ENCODE measurements around the gene ANXA7.

Gene ANXA7

DNA sequence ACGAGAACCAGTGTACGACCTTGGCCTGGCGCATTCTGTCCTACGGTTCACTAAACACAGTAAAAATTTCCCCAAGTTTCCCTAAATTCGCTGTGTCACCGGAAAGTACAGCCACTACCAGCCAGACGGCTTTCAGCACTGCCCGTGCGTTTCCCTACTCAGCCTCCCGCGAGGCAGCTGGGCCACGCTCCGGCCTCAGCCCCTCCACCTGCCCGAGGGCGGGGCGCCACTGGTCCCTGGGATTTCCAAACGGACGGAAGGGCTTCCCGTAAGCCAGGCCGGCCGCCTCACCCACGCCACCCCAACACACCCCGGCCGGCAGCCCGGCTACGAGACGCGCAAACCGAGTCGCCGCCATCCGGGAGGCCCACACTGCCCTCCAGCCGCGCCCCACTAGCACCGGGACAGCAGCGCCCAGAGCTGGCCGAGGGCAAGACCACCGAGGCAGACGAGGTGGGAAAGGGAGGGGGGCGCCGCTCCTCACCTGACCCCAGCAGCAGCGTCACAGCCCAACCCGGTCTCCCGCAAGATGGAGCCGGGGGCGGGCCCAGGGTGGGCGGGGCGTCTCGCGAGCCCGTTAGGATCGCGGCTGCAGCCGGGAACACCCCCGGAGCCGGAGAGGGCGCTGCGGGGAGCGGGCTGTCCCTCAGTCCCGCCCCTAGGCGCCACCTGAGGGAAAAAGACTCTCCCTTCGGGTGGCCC, at the start of gene ANXA7:
Gene ANXA7, minus strand, starts transcription at position 531 of the 702 bp plus-strand sequence. CDS start 13,202 bp downstream, outside the sequence.
- DNase-seq (ENCODE audit: low read depth), result peak; percentile 96

DNA sequence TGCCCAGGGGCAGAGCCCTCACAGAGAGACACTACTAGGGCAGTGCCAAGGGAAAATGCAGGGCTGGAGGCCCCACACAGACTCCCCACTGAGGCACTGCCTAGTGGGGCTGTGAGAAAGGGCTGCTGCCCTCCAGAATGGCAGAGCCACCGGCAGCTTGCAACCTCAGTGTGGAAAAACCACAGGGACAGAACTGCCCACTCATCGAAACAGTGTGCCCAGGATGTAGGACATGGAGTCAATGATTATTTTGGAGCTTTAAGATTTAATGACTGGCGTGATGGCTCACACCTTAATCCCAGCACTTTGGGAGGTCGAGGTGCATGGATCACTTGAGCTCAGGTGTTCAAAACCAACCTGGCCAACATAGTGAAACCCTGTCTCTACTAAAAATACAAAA, 47.0 kb upstream of the ANXA7 start:
- no peak for DNase-seq (ENCODE audit: low read depth)

DNA sequence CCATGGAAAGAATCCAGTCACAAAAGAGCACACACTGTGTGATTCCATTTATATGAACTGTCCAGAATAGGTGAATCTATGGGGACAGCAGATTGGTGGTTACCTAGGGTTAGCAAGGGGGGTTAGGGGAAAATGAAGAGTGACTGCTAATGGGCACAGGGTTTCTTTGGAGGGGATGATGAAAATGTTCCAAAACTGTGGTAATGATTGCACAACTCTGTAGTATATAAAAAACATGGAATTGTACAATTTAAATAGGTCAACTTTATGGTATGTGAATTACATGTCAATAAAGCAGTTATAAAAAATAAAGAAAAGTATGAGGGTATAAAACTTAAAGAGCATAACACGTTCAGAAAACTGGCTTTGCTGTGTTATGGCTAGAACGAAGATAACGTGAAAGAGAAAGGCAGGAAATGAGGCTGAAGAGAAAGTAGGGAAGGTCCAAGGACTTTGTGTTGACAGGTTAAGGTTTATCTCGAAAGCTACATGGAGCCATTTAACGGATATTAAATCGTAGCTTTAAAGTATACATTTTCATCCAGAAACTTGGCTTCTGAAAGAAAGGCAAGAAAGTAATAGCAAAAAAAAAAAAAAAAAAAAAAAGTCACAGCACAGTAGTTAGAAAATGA, 45.9 kb upstream of the ANXA7 start:
- no peak for DNase-seq (ENCODE audit: low read depth)

DNA sequence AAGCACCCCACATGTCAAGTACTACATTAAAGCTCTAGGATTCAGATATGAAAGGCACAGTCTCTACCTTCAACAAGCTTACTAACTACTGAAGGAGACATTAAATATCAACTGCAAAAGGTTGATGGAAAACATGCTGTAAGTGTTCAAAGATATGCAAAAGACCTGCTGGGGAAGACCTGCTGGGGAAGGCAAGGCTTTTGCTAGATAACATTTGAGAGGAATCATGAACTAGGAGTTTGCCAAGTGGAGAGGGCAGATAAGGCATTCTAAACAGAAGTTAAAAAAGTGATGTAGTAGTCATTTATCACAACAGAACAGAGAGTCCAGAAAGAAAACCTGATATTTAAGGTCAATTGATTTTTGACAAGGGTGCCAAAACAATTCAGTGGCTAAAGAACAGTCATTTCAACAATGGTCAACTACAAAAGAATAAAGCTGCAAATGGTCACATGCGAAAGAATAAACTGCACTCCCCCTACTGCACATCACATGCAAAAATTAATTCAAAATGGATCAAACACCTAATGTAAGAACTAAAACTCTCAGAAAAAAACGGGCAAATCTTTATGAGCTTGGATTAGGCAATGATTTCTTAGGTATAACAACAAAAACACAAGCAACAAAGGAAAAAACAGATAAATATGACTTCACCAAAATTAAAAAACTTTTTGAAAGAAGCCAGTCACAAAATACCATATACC, 42.5 kb upstream of the ANXA7 start:
- DNase-seq (ENCODE audit: low read depth), result no peak

DNA sequence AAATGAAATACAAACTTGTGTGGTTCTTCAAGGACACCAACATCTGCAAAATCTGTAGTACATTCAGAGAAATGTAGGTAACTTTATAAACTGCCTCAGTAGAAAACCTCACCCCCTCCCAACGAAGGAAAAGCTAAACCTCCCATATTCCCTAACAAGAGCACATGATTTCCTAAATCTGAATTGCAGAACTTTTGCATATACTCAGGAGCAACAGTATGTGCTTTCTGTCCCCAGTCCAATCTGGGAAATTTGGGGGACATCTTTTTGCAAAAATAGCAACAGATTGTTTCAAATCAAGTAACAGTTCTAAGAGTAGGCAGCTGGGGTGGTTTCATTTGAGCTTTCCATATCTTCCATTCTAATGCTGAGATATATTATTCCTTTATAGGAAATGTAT, 35.3 kb upstream of the ANXA7 start:
- no peak for DNase-seq (ENCODE audit: low read depth)

DNA sequence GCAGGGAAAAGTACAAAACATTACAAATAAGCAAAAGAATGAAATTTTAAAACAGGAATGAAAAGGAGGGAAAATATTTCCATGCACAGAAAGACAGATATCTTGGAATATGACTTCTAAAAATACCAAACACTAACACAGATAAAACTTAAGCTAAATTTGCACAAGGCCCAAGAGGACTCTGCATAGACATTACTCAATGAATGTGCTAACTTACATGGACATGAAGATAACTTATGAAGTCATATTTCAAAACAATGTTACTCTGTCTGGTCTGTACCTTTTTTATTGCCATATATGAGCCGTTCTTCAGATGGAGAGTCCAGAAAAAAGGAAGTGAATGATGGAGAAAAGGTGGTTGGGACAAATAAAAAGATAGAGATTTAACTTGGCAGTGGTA, 34.5 kb upstream of the ANXA7 start:
- DNase-seq (ENCODE audit: low read depth), result no peak

DNA sequence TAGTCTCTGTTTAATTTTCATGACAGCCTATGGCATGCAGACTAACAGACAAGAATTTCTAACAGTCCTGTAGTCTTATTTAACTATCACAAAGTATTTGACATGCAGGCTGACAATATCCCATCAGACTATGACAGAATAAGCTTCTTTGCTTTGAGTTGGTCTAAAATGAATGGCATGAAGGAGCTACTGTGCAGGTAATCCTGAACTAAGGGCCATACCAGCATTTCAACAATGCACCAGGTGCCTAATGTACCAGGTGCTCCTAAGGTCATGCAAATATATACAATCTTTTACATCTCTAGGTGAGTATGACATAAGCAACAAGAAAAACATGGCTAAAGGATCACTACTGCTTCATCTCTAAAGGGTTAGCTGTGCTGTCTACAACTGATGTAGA, 33.1 kb upstream of the ANXA7 start:
- no peak for DNase-seq (ENCODE audit: low read depth)

DNA sequence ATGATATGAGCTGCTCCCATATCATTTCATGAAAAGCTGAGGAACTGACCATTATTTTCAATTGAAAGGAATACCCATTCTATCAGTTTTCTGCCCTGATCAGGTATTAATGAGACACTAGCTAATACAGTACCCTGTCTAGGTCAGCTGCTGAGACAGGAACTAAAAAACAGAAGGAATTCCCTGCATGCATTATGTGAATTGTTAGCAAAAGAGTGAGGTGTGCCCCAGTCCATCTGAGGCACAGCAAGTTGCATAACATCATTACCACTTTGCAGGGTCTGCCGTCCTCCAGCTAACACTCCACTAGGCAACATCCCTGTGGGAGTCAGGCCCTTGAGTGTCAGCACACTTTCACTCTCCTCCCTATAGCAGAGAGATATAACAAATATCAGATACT, 30.6 kb upstream of the ANXA7 start:
- no peak for DNase-seq (ENCODE audit: low read depth)

DNA sequence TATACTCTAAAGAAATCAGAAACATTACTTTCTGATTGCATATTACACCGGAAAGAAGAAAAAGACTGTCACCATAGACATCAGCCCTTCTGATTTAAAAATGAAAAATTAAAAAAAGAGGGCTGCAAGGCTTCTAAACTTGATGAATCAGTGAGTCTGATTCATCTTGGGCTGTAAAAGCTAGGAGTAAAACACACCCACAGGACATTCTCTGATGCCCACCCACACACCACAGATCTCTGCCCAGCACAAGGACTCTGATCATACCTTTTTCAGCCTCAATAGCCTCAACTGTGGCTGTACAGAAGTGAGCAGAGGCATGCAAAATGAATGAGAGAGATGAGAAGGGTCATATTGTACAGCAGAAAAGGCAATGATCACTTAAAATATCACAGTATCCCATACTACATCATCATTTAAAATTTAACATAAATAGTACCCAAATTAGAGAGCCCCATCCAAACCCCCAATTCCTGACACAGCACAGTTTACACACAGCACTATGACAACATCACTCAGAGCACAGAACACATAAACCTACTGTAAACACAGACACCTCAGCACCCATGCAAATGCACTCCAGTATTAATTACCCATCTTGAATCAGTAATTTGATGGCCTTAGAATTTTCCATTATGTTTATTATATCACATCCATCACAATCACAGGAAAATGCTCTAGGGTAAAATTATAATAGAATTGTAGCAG, 25.9 kb upstream of the ANXA7 start:
- no peak for DNase-seq (ENCODE audit: low read depth)

DNA sequence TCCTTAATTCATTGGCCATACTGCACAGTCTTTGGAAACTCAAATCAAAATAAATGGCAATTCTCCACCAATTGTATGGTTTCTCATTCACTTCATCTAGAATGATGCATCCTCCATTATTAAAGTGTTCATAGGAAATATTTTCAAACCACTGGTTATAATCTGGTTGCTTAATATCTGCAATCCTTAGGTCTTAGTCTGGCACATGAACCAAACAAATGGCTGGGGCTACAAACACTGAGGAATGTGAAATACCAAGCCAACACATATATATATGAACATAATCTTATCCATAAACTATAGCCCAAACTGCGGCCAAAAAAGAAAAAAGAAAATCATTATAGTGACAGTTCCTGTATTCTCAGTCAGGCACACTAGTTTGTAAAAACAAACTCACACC, 25.2 kb upstream of the ANXA7 start:
- no peak for DNase-seq (ENCODE audit: low read depth)

DNA sequence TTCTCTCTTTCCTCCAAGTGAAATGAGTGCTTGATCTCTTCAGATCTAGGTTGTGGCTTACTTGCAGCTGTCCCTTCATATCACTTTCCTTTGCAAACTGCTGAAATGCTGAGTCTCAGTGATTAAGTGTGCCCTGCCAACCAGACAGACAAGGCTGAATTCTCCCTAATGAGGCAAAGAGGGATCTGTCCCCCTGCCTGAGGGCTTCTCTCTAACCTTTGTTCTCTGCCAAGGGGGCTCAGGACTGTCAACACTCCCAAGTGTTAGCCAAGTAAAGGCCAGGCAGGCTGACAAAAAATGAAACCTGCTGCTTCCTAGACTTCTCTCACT, 19.6 kb upstream of the ANXA7 start, which contains the start of gene MSS51:
Gene MSS51, minus strand, starts transcription at position 24 of the 330 bp plus-strand sequence. CDS start 5,277 bp downstream, outside the sequence.
- no peak for DNase-seq (ENCODE audit: low read depth)

DNA sequence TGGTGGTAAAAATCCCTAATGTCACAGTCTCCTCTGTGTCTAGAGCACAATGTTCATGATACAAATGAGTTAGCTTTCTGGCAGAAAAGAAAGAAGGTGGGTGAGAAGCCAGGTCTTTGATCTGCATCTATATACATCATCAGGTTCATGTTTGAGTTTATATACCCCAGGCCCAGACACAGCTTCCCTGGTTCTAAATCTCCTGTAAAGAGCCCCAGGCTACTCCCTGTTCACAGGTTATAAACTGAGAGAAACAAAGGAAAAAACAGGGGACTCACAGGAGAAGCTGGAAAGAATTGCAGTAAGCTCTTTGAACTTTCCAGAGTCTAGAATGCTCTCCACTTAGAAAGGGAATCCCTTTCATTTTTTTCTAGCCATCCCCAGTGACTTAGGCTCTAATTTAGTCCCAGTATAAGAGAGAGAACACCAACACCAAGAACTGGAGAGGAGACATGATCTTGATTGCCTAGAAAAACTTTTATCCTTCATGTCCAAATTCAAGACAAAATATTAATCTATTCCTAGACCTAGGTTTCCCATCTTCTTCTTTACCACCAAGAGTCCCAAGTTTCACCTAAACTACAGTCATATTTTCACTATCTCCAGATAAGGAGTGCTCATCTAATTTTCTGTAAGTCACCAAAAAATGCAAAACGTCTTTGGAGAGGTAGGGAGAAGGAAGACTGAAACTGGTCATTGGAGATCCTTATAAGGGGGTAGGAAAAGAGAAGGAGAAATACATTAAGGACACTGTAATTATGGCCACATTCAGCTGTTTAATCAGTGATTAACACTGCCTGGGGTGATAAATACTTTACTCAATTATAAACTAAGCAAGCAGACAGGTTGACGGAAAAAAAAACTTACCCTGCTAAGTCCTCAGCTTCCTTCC, 19.0 kb upstream of the ANXA7 start:
- DNase-seq (ENCODE audit: low read depth), result no peak

DNA sequence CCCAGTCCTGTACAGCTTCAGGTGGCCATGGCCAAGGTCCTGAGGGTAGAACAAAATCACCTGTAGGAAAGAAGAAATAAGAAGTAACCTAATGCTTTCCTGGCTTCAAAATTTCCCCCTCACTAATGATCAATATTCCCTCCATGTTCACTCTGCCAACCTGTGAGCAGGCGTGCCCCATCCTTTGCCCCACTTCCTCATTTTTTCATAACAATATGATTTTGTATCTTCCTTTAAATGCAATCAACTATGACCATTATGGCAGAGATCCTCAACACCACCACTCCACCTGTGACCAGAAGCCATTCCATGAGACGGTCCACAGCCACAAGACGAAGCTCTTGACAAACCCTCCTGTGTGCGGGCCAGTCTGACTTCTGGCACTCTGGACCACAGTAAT, 12.5 kb upstream of the ANXA7 start:
- DNase-seq (ENCODE audit: low read depth), result no peak

DNA sequence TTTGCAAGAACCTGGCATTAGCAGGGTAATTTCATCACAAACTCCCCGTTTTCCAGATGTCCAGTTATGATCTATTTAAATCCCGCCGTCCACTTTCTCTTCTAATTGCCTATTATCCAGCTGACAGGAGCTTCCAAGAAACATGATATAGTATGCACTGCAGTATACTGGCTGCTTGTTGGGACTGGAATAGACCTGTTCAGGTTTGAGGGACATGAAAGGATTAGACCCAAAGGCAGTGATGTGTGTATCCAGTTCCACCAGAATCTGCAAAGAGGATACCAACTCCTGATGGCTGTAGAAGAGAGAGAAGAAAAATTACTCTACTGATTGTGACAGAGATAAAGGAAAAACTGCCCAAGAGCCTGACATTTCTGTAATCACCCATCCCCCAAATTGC, 10.6 kb upstream of the ANXA7 start:
- DNase-seq (ENCODE audit: low read depth), result no peak

DNA sequence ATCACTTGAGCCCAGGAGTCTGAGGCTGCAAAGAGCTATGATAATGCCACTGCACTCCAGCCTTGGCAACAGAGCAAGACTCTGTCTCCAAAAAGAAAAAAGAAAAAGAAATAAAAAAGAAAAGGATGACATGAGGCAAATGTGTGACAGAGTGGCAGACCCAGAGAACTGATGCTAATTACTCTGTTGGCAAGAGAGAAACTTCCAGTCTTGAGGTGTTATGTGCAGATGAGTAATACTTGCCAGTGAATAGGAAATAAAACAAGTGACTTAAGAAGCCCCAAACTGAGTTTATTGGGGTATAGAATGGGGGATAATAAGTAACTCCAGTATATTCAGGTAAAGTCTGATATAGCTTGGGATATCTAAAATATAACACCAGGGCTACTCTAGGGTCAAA, 9.5 kb upstream of the ANXA7 start:
- no peak for DNase-seq (ENCODE audit: low read depth)

DNA sequence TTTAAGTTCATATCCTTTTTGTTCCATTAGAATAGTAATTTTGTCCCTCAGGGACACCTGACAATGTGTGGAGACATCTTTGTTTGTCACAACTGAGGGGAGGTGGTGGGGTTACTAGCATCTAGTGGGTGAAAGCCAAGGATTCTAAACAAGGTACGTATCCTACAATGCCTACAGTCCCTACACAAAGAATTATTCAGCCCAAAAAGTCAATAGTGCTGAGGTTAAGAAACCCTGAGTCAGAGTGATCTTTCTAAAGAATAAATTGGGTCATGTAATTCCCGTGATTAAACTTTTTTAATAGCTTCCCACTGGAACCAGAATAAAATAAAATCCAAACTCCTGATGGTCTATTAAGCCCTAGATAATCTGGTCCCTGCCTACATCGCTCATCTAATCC, 2.7 kb upstream of the ANXA7 start:
- no peak for DNase-seq (ENCODE audit: low read depth)

DNA sequence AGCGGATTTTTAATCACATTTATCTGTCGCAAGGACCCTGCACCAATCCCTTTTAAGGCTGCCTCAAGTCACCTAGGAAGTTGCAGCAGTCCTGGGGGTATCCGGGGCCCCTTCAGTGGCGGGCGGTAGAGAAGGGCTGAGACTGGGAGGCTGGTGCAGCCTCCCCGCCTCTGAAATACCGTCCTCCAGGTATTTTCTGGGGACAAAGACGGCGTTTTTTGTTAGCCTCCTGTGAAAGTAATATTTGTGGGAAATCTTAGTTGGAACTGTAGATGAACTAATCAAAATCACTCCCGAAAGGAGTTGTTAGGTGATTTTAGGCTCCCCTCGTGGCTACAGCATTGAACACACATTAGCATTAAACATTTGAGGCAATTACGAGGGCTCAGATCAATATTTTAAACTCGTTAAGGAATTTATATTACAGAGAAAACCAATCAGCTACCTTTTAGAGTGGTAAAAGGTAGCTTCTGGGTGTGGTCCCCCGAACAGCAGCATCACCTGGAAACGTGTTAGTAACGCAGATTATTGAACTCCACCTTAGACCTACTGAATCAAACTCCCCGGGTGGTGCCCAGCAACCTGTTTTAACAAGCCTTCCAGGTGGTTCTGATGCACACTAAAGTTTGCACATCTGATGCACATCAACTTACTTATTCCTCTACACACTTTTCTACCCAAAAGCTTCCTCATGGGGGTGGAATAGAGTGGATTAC, 530 bp upstream of the ANXA7 start:
- no peak for DNase-seq (ENCODE audit: low read depth)

DNA sequence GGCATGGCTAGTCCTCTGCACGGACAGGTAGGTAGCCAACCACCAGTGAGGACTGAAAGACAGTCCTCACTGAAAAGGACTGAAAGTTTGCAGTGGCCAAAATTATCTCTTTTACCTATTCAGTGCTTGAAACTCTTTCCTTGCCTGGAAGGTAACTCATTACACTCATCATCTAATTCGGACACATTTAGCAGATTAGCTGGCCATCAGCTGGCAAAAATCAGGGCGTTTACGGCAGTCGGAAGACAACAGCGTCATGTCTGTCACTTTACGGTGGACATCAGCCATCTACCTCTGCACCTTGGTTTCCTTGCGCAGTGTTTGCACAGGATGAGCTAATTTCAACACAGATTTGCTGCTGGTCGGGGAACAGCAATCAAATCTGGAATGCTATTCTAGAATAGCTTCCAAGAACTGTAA, 740 bp downstream of the ANXA7 start:
- DNase-seq (ENCODE audit: low read depth), result peak; percentile 16

DNA sequence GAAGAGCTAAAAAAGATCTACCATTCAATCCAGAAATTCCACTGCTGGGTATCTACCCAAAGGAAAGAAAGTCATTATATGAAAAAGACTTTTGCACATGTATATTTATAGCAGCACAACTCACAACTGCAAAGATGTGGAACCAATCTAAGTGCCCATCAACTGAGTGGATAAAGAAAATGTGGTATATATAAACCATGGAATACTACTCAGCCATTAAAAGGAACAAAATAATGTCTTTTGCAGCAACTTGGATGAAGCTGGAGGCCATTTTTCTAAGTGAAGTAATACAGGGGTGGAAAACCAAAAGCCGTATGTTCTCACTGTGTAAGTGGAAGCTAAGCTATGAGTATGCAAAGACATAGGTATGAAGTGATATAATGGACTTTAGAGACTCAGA, 3.0 kb downstream of the ANXA7 start:
- no peak for DNase-seq (ENCODE audit: low read depth)

DNA sequence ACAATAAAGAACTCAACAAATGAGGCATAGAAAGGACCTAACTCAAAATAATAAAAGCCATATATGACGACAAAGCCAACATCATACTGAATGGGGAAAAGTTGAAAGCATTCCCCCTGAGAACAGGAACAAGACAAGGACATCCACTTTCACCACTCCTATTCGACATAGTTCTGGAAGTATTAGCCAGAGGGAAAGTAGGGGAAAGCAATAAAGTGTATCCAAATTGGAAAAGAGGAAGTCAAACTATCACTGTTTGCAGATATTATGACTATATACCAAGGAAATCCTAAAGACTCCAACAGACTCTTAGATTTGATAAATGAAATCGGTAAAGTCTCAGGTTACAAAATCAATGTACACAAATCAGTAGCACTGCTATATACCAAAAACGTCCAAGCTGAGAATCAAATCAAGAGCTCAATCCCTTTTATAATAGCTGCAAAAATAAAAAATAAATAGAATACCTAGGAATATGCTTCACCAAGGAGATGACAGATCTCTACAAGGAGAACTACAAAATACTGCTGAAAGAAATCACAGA, 4.8 kb downstream of the ANXA7 start:
- DNase-seq (ENCODE audit: low read depth), result no peak

DNA sequence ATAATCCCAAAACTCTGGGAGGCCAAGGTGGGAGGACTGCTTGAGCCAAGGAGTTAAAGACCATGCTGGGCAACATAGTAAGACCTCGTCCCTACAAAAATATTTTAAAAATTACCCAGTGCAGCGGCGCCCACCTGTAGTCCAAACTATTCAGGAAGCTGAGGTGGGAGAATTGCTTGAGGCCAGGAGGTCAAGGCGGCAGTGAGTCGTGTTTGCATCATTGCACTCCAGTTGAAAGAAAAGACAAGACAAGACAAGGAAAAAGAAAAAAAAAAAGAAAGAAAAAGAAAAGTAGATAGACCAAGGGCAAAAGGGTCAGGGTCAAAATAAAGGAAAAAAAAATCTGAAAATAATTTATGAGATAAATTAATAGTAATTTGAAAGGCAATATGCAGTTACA, 5.8 kb downstream of the ANXA7 start:
- DNase-seq (ENCODE audit: low read depth), result no peak
